Transverse colon (tissue), 4 donors: Measurements from ENCODE around the gene NCR2. TPM values are rescaled to one million over a fixed set of nuclear protein-coding genes. Genes with fewer than 3 reads are reported as not detected.

Experiments
- DNase-seq: peaks from one replicate; pipeline ENCODE4 v3.0.0-alpha.2; 2019
- H3K27ac ChIP-seq, 4 donors: fragments of 200-600 bp; sonication (generic); 2 replicates each; pipeline ENCODE4 v1.5.1; 2016 to 2018; ENCODE audit warnings: inconsistent platforms in 4 of 4
- H3K27me3 ChIP-seq: fragments of 200-600 bp; sonication (generic); 2 replicates; pipeline ENCODE4 v1.5.1; 2017; ENCODE audit warnings: inconsistent platforms
- H3K36me3 ChIP-seq, 4 donors: fragments of 200-600 bp; sonication (generic); 2 replicates each; pipeline ENCODE4 v1.5.1; 2017 to 2019; ENCODE audit warnings: inconsistent platforms in 4 of 4
- H3K4me1 ChIP-seq, 4 donors: fragments of 200-600 bp; sonication (generic); 2 replicates each; pipeline ENCODE4 v1.5.1; 2017 to 2020; ENCODE audit warnings: inconsistent platforms in 4 of 4
- H3K4me3 ChIP-seq, 4 donors: fragments of 200-600 bp; sonication (generic); 1 replicate in 1 of 4; 2 replicates in 3 of 4; pipeline versions ENCODE4 v1.5.1 to v1.6.1; 2017 to 2019; ENCODE audit warnings: inconsistent platforms in 4 of 4
- H3K9me3 ChIP-seq, 2 donors: fragments of 200-600 bp; sonication (generic); 2 replicates each; pipeline ENCODE4 v1.5.1; 2017 to 2019; ENCODE audit warnings: inconsistent platforms in 2 of 2
- EP300 ChIP-seq: sonication (generic); formaldehyde crosslinking; IDR thresholded peaks from one replicate; pipeline ENCODE4 v1.6.1; 2017; ENCODE audit warnings: antibody characterized with exemption, low read depth
- POLR2A ChIP-seq: fragments of 450-650 bp; IDR thresholded peaks from one replicate; pipeline ENCODE4 v1.6.1; 2016; ENCODE audit warnings: antibody characterized with exemption, mild to moderate bottlenecking, moderate library complexity
- POLR2AphosphoS5 ChIP-seq, 3 donors: sonication (generic); formaldehyde crosslinking; IDR thresholded peaks; one replicate each; pipeline ENCODE4 v1.6.1; 2016; ENCODE audit warnings: antibody characterized with exemption in 3 of 3
- WGBS, 2 donors: methylation state at CpG; one replicate each; pipeline ENCODE4 v1.1.5; 2018; ENCODE audit warnings: low coverage in 1 of 2; 5-methylcytosine and 5-hydroxymethylcytosine counted together
- in situ Hi-C, 4 donors: fragments of 200-750 bp; cut with MboI; loops; one replicate each; pipeline versions ENCODE4 v1.15.0 to v1.15.1; 2017; ENCODE audit warnings: low sequenced_read_pairs in 3 of 4, low pct_ligation_motif_present in 1 of 4, low pct_unique_long_range_greater_than_20kb in 1 of 4
- intact Hi-C: fragments of 100-400 bp; cut with DNase I; formaldehyde crosslinking; loops from one replicate; pipeline ENCODE4 v1.15.1; 2023; ENCODE audit warnings: low total_unique reads
- total RNA-seq, 4 donors: library from RNA; depleted of rRNA; stranded (reverse); fragments of >200 nt; gene quantifications; one replicate each; pipeline ENCODE4 v1.1.0, GENCODE V29; 2016
- TF ChIP-seq, protein P1 (sequence below), 5 experiments: fragments of 200-600 bp in 3 of 5; fragments of 450-650 bp in 2 of 5; sonication (generic) in 3 of 5; IDR thresholded peaks; 1 replicate in 2 of 5; 2 replicates in 3 of 5; pipeline ENCODE4 v1.5.1; 2016 to 2017; ENCODE audit warnings: antibody characterized with exemption in 5 of 5, inconsistent platforms in 3 of 5, mild to moderate bottlenecking in 2 of 5, moderate library complexity in 1 of 5

Gene NCR2
- total RNA-seq = not detected

DNA sequence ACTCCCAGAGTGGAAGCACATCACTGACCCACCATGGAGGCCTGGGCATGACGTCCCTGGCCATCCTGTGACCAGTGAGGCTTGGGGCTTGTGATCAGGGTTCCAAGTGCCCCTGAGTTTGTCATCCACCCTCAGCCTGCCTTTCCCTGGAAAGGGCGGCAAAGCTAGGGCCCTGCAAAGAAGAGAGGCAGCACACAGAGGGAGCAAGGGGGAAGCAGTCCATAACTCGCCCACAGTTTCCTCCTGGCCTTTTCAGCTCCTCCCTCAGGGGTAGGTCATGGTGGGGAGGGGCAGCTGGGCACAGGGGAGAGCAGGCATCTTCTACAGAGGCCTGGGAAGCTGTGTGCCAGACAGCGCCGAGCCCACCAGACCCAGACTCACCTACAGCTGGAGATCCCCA, at the start of gene NCR2:
TSS of gene NCR2 (plus strand) at position 313 of the 400 bp plus-strand sequence. CDS start 269 bp downstream, outside the sequence.
- DNase-seq = no peak
- Histone ChIP-seq H3K27ac (no peak within 1 kb of the TSS), H3K27me3 (peaks cover 12% of the 10 kb centered on the region), H3K4me1 (no peaks in the 10 kb centered on the region), H3K4me3 (no peak within 1 kb of the TSS), H3K9me3 (no peaks in the 10 kb centered on the region), H3K36me3 (no peaks in the 10 kb centered on the region)
- in situ Hi-C loops = no loop called here
- TF ChIP-seq EP300 (no peak), POLR2A (no peak), POLR2AphosphoS5 (IDR thresholded peaks at IDR 0.05) (no peak)
- TF ChIP-seq, protein P1, sequence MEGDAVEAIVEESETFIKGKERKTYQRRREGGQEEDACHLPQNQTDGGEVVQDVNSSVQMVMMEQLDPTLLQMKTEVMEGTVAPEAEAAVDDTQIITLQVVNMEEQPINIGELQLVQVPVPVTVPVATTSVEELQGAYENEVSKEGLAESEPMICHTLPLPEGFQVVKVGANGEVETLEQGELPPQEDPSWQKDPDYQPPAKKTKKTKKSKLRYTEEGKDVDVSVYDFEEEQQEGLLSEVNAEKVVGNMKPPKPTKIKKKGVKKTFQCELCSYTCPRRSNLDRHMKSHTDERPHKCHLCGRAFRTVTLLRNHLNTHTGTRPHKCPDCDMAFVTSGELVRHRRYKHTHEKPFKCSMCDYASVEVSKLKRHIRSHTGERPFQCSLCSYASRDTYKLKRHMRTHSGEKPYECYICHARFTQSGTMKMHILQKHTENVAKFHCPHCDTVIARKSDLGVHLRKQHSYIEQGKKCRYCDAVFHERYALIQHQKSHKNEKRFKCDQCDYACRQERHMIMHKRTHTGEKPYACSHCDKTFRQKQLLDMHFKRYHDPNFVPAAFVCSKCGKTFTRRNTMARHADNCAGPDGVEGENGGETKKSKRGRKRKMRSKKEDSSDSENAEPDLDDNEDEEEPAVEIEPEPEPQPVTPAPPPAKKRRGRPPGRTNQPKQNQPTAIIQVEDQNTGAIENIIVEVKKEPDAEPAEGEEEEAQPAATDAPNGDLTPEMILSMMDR (IDR thresholded peaks at IDR 0.05) = no peak
- intact Hi-C loops = no loop called here
- 92 to 100% methylated on average over 1 to 5 of the region's 5 CpGs for WGBS, 2 donors

DNA sequence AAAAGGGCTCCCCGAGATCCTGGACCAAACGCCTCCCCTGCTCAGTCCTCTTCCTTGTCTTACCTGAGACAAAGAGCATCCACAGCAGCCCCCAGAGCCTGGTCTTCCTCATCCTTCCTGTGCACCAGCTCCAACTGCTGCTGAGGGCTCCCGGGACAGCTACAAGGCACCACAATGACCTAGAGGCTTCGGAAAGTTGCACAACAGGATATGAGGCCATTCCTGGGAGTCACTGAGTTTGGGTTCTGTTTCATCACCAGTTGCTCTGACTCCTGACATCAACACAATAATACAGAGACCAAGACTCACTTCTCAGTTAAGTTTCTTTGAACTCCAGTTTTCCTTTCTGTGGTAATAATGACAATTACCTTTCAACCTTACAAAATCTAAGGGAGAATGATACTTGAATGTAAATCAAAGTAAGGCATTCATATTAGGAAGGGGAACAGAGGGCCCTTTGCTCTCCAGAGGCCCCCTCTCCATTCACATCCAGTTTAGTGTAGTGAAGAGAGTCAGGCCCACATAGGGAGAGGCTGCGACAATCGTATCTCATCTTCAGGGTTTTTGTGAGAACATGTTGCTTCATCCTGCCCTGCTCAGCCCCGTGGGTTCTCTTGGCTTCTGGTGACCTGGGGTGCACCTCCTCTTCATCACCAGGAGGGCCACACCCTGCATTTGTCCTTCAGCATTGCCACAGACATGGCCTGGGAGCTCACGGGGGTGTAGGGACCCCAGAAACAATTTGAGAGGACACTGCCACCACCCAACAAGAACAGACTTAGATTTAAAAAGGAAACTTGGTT, 48.7 kb upstream of the NCR2 start, which contains the start of gene TREM1:
TSS of gene TREM1 (minus strand) at position 139 of the 803 bp plus-strand sequence. CDS start at position 112, 27 bp downstream.
- in situ Hi-C loops = no loop called here
- Histone ChIP-seq H3K9me3 (no peaks in the 10 kb centered on the region), H3K36me3 (no peaks in the 10 kb centered on the region), H3K4me1 (no peaks in the 10 kb centered on the region), H3K27ac (peak within 1 kb of the TSS in 1 of 4 donors; percentile 45), H3K27me3 (peaks cover 4% of the 10 kb centered on the region), H3K4me3 (no peak within 1 kb of the TSS)
- 68 to 100% methylated on average over 2 to 8 of the region's 8 CpGs for WGBS, 2 donors
- DNase-seq = peak; percentile 35
- TF ChIP-seq POLR2AphosphoS5 (IDR thresholded peaks at IDR 0.05) = no peak
- no peak for TF ChIP-seq POLR2A
- TF ChIP-seq, protein P1 (IDR thresholded peaks at IDR 0.05) = no peak
- TF ChIP-seq EP300 = no peak
- intact Hi-C loops = no loop called here

GRCh38 chr6:41288030-41288753, 47.2 kb upstream of the NCR2 start:
- DNase-seq = no peak
- intact Hi-C loops = no loop called here

GRCh38 chr6:41288754-41289129, 46.7 kb upstream of the NCR2 start:
- peaks cover 4% of the 10 kb centered on the region for H3K27me3 ChIP-seq
- H3K4me3 ChIP-seq = no peak overlapping the region
- no peak overlapping the region for H3K27ac ChIP-seq
- TF ChIP-seq, protein P1 (IDR thresholded peaks at IDR 0.05) = no peak
- no peak for TF ChIP-seq POLR2A
- no peak for TF ChIP-seq EP300
- TF ChIP-seq POLR2AphosphoS5 (IDR thresholded peaks at IDR 0.05) = no peak
- WGBS, 2 donors = 90% methylated on average over 2 of the region's 2 CpGs; no CpG with 5 or more reads in 1 of the 2 donors
- no peaks in the 10 kb centered on the region for H3K9me3 ChIP-seq
- H3K4me1 ChIP-seq = no peaks in the 10 kb centered on the region
- in situ Hi-C loops (no loop called here), intact Hi-C loops (no loop called here)
- no peaks in the 10 kb centered on the region for H3K36me3 ChIP-seq
- DNase-seq = no peak

More at GRCh38 chr6:41288030-41288753, 47.2 kb upstream of the NCR2 start:
- H3K4me3 ChIP-seq = no peak overlapping the region
- WGBS, 2 donors = 33 to 34% methylated on average over 6 of the region's 6 CpGs
- TF ChIP-seq POLR2AphosphoS5 (IDR thresholded peaks at IDR 0.05) (no peak), EP300 (no peak), POLR2A (no peak)
- TF ChIP-seq, protein P1 (IDR thresholded peaks at IDR 0.05) = no peak
- H3K27me3 ChIP-seq = peaks cover 4% of the 10 kb centered on the region
- in situ Hi-C loops = no loop called here
- no peaks in the 10 kb centered on the region for H3K9me3 ChIP-seq
- no peaks in the 10 kb centered on the region for H3K36me3 ChIP-seq
- no peaks in the 10 kb centered on the region for H3K4me1 ChIP-seq
- H3K27ac ChIP-seq = no peak overlapping the region
